SU-DHL-6 (cell line): ENCODE data around the gene CCDC85C.

Source experiments
- CTCF ChIP-seq: fragments of 200-600 bp; sonication (generic); IDR thresholded peaks from one replicate; pipeline ENCODE4 v1.5.1; 2017; ENCODE audit warnings: antibody characterized with exemption, mild to moderate bottlenecking, low read length, moderate library complexity; ENCODE audit not compliant: insufficient read depth, poor library complexity, severe bottlenecking
- EZH2phosphoT487 ChIP-seq: fragments of 200-600 bp; sonication (generic), shearing (Covaris generic); conservative IDR thresholded peaks from 2 replicates; pipeline ENCODE4 v1.6.1; 2018; ENCODE audit warnings: mild to moderate bottlenecking, antibody characterized with exemption, low read length, moderate library complexity, mixed read lengths

GRCh38 chr14:99540196-99541032, 63.6 kb downstream of the CCDC85C start:
- TF ChIP-seq CTCF (no peak), EZH2phosphoT487 (no peak)
